Mesenchymal stem cell (in vitro differentiated cells and primary cell): ENCODE measurements around the gene PRX.
A peak's percentile ranks its signal among the peaks of the same experiment; 100 is the strongest.

Source experiments
- DNase-seq: peaks from one replicate; pipeline ENCODE4 v3.0.0-alpha.2; 2013
- H2AFZ ChIP-seq: one replicate; pipeline ENCODE4 v1.6.1; 2013; ENCODE audit warnings: low read depth, mild to moderate bottlenecking, control low read depth, inconsistent platforms, low read length, moderate library complexity
- H2AK5ac ChIP-seq: 2 replicates; pipeline ENCODE4 v1.6.1; 2013; ENCODE audit warnings: low read length, moderate library complexity, mild to moderate bottlenecking, inconsistent platforms; ENCODE audit not compliant: severe bottlenecking
- H2BK120ac ChIP-seq: one replicate; pipeline ENCODE4 v1.6.1; 2013; ENCODE audit warnings: low read depth, mild to moderate bottlenecking, inconsistent platforms, low read length, moderate library complexity
- H2BK12ac ChIP-seq, 2 experiments: one replicate each; pipeline ENCODE4 v1.6.1; 2013; ENCODE audit warnings: inconsistent platforms in 2 of 2, low read length in 2 of 2, mild to moderate bottlenecking in 2 of 2, moderate library complexity in 2 of 2, control low read depth in 1 of 2
- H2BK15ac ChIP-seq: one replicate; pipeline ENCODE4 v1.6.1; 2013; ENCODE audit warnings: mild to moderate bottlenecking, low read depth, inconsistent platforms; ENCODE audit not compliant: poor library complexity, severe bottlenecking
- H2BK5ac ChIP-seq: 2 replicates; pipeline ENCODE4 v1.6.1; 2013; ENCODE audit warnings: low read depth, mild to moderate bottlenecking, low read length, control low read depth, inconsistent platforms; ENCODE audit not compliant: poor library complexity, severe bottlenecking
- H3K14ac ChIP-seq, 2 experiments: one replicate each; pipeline ENCODE4 v1.6.1; 2013; ENCODE audit warnings: inconsistent platforms in 2 of 2, low read length in 2 of 2, control low read depth in 1 of 2, mild to moderate bottlenecking in 1 of 2, moderate library complexity in 1 of 2
- H3K18ac ChIP-seq, 2 experiments: one replicate each; pipeline ENCODE4 v1.6.1; 2013; ENCODE audit warnings: inconsistent platforms in 2 of 2, low read length in 2 of 2, control low read depth in 1 of 2, low read depth in 1 of 2, mild to moderate bottlenecking in 1 of 2
- H3K23ac ChIP-seq, 2 experiments: one replicate each; pipeline ENCODE4 v1.6.1; 2013; ENCODE audit warnings: inconsistent platforms in 2 of 2, low read length in 2 of 2, mild to moderate bottlenecking in 2 of 2, moderate library complexity in 2 of 2, control low read depth in 1 of 2
- H3K27ac ChIP-seq: 2 replicates; pipeline ENCODE4 v1.5.1; 2013; ENCODE audit warnings: mild to moderate bottlenecking, moderate library complexity, low read length, control low read depth, inconsistent platforms; ENCODE audit not compliant: poor library complexity, severe bottlenecking
- H3K27me3 ChIP-seq, 2 experiments: 2 replicates each; pipeline versions ENCODE4 v1.6.1 to v1.7.0; 2013; ENCODE audit warnings: low read length in 2 of 2, mild to moderate bottlenecking in 2 of 2, moderate library complexity in 2 of 2, control low read depth in 1 of 2, inconsistent platforms in 1 of 2; ENCODE audit not compliant: control insufficient read depth in 1 of 2, insufficient read depth in 1 of 2
- H3K36me3 ChIP-seq, 2 experiments: 2 replicates each; pipeline versions ENCODE4 v1.6.1 to v1.7.0; 2013; ENCODE audit warnings: low read length in 2 of 2, control low read depth in 1 of 2, inconsistent platforms in 1 of 2, low read depth in 1 of 2, mild to moderate bottlenecking in 1 of 2; ENCODE audit not compliant: insufficient read depth in 2 of 2, control insufficient read depth in 1 of 2
- H3K4ac ChIP-seq, 2 experiments: one replicate each; pipeline ENCODE4 v1.6.1; 2013; ENCODE audit warnings: inconsistent platforms in 2 of 2, low read length in 2 of 2, mild to moderate bottlenecking in 2 of 2, moderate library complexity in 2 of 2, control low read depth in 1 of 2, low read depth in 1 of 2
- H3K4me1 ChIP-seq: 2 replicates; pipeline ENCODE4 v1.6.1; 2013; ENCODE audit warnings: low read depth, low read length, control low read depth; ENCODE audit not compliant: control insufficient read depth, insufficient read depth
- H3K4me2 ChIP-seq: 2 replicates; pipeline ENCODE4 v1.6.1; 2013; ENCODE audit warnings: low read length, mild to moderate bottlenecking, inconsistent platforms; ENCODE audit not compliant: poor library complexity, severe bottlenecking
- H3K4me3 ChIP-seq, 2 experiments: 2 replicates each; pipeline versions ENCODE4 v1.5.1 to v1.7.0; 2013; ENCODE audit warnings: low read length in 2 of 2, mild to moderate bottlenecking in 2 of 2, control low read depth in 1 of 2, low read depth in 1 of 2; ENCODE audit not compliant: insufficient read depth in 1 of 2
- H3K79me1 ChIP-seq: replicated peaks from 2 replicates; pipeline ENCODE4 v1.6.1; 2013; ENCODE audit warnings: mild to moderate bottlenecking, control low read depth, low read length, inconsistent platforms; ENCODE audit not compliant: poor library complexity, severe bottlenecking
- H3K9ac ChIP-seq: 2 replicates; pipeline ENCODE4 v1.7.0; 2013; ENCODE audit warnings: mild to moderate bottlenecking, low read length, moderate library complexity
- H3K9me3 ChIP-seq: 2 replicates; pipeline ENCODE4 v1.7.0; 2013; ENCODE audit warnings: mild to moderate bottlenecking, low read length; ENCODE audit not compliant: control insufficient read depth
- H4K8ac ChIP-seq: one replicate; pipeline ENCODE4 v1.6.1; 2013; ENCODE audit warnings: inconsistent platforms, mild to moderate bottlenecking, low read length, moderate library complexity
- H4K91ac ChIP-seq: one replicate; pipeline ENCODE4 v1.6.1; 2013; ENCODE audit warnings: mild to moderate bottlenecking, low read length, inconsistent platforms
- WGBS: methylation state at CpG from one replicate; pipeline ENCODE4 v1.1.7; 2013; ENCODE audit warnings: mixed read lengths; 5-methylcytosine and 5-hydroxymethylcytosine counted together

PRX gene

GRCh38 chr19:40423938-40424337 lies 10.8 kb upstream of the PRX start:
- Histone ChIP-seq H3K79me1 (peaks cover 6% of the 10 kb centered on the region), H3K27ac (no peak overlapping the region), H4K8ac (no peak overlapping the region), H3K4ac (no peak overlapping the region), H3K23ac (no peak overlapping the region), H3K36me3 (peaks cover 11 to 15% of the 10 kb centered on the region in 2 experiments), H3K9me3 (no peaks in the 10 kb centered on the region), H2AK5ac (no peak overlapping the region), H2BK15ac (no peak overlapping the region), H3K18ac (no peak overlapping the region), H4K91ac (no peak overlapping the region), H2BK120ac (no peak overlapping the region), H3K9ac (peak overlapping the region; percentile 99), H3K27me3 (no peaks in the 10 kb centered on the region), H3K4me3 (peak overlapping the region in 1 of 2 experiments; percentile 86), H2BK12ac (no peak overlapping the region), H2AFZ (no peak overlapping the region), H3K4me1 (peaks cover 11% of the 10 kb centered on the region), H3K14ac (no peak overlapping the region), H2BK5ac (no peak overlapping the region), H3K4me2 (peak overlapping the region; percentile 16)
- 100% methylated on average over 1 of the region's 6 CpGs for WGBS
- DNase-seq = no peak

- Histone ChIP-seq H3K27me3 (no peaks in the 10 kb centered on the region), H2BK5ac (no peak overlapping the region), H3K4ac (peak overlapping the region in 1 of 2 experiments; percentile 12), H3K18ac (no peak overlapping the region), H2AK5ac (peak overlapping the region; percentile 80), H2BK15ac (peak overlapping the region; percentile 60), H4K91ac (peak overlapping the region; percentile 22), H3K14ac (no peak overlapping the region), H3K23ac (peak overlapping the region in 1 of 2 experiments; percentile 40), H3K9ac (peak overlapping the region; percentile 99), H3K79me1 (peaks cover 6% of the 10 kb centered on the region), H4K8ac (peak overlapping the region; percentile 31), H2AFZ (no peak overlapping the region), H3K4me1 (peaks cover 11% of the 10 kb centered on the region), H3K9me3 (no peaks in the 10 kb centered on the region), H3K27ac (peak overlapping the region; percentile 9), H2BK12ac (peak overlapping the region; percentile 28 to 49), H3K36me3 (peaks cover 11 to 15% of the 10 kb centered on the region in 2 experiments), H3K4me2 (no peak overlapping the region), H2BK120ac (peak overlapping the region; percentile 19), H3K4me3 (no peak overlapping the region)
- WGBS = 96% methylated on average over 28 of the region's 31 CpGs
- no peak for DNase-seq
Measured at GRCh38 chr19:40422748-40423566, 9.8 kb upstream of the PRX start.

GRCh38 chr19:40421993-40422747 lies 9.0 kb upstream of the PRX start:
- H3K4ac ChIP-seq = no peak overlapping the region
- H2BK120ac ChIP-seq = peak overlapping the region; percentile 19
- H3K18ac ChIP-seq = no peak overlapping the region
- peak overlapping the region; percentile 31 for H4K8ac ChIP-seq
- no peaks in the 10 kb centered on the region for H3K9me3 ChIP-seq
- no peak overlapping the region for H3K4me2 ChIP-seq
- no peak overlapping the region for H3K14ac ChIP-seq
- no peak overlapping the region for H2BK5ac ChIP-seq
- H4K91ac ChIP-seq = peak overlapping the region; percentile 22
- H3K23ac ChIP-seq = peak overlapping the region in 1 of 2 experiments; percentile 40
- peak overlapping the region in 1 of 2 experiments; percentile 82 for H3K4me3 ChIP-seq
- H2AFZ ChIP-seq = no peak overlapping the region
- no peaks in the 10 kb centered on the region for H3K27me3 ChIP-seq
- WGBS = 87% methylated on average over 14 of the region's 16 CpGs
- peak overlapping the region; percentile 99 for H3K9ac ChIP-seq
- H2BK15ac ChIP-seq = peak overlapping the region; percentile 82
- peak overlapping the region; percentile 93 for H3K27ac ChIP-seq
- peak overlapping the region; percentile 15 to 28 for H2BK12ac ChIP-seq
- H2AK5ac ChIP-seq = peak overlapping the region; percentile 80
- peaks cover 13% of the 10 kb centered on the region for H3K4me1 ChIP-seq
- H3K36me3 ChIP-seq = peaks cover 11 to 15% of the 10 kb centered on the region in 2 experiments
- DNase-seq = no peak
- H3K79me1 ChIP-seq = peaks cover 6% of the 10 kb centered on the region
